Measurements from ENCODE around the gene AARS2. TPM values are rescaled to one million over a fixed set of nuclear protein-coding genes. Genes with fewer than 3 reads are reported as not detected.

AARS2 gene
- total RNA-seq, 1 experiment from 2014 or later: 6.1 TPM

DNA sequence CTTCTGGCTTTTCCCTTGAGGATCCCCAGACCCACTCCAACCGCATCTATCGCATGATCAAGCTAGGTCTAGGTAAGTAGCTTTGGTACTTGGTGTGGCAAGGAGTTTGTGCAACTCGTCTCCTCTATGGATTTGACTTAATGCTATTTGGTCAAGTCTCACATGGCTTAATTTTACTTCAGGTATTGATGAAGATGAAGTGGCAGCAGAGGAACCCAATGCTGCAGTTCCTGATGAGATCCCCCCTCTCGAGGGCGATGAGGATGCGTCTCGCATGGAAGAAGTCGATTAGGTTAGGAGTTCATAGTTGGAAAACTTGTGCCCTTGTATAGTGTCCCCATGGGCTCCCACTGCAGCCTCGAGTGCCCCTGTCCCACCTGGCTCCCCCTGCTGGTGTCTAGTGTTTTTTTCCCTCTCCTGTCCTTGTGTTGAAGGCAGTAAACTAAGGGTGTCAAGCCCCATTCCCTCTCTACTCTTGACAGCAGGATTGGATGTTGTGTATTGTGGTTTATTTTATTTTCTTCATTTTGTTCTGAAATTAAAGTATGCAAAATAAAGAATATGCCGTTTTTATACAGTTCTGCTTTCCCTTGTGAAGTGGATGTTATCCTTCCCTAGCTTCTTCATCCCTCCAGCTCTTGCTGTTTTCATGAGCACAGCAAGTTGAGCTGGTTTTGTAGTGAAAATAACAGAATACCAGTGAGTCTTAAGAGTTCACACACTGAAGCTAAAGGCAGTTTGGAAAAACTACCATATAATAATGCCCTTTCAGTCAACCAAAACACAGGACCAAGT lies 59.6 kb downstream of the AARS2 start:
- H4K20me1 ChIP-seq (ENCODE audit: insufficient read depth, low read depth, low read length): peaks cover 41% of the 10 kb centered on the region
- peaks cover 33% of the 10 kb centered on the region for H3K79me2 ChIP-seq (ENCODE audit: low read length)
- DNase-seq: peak; percentile 86

DNA sequence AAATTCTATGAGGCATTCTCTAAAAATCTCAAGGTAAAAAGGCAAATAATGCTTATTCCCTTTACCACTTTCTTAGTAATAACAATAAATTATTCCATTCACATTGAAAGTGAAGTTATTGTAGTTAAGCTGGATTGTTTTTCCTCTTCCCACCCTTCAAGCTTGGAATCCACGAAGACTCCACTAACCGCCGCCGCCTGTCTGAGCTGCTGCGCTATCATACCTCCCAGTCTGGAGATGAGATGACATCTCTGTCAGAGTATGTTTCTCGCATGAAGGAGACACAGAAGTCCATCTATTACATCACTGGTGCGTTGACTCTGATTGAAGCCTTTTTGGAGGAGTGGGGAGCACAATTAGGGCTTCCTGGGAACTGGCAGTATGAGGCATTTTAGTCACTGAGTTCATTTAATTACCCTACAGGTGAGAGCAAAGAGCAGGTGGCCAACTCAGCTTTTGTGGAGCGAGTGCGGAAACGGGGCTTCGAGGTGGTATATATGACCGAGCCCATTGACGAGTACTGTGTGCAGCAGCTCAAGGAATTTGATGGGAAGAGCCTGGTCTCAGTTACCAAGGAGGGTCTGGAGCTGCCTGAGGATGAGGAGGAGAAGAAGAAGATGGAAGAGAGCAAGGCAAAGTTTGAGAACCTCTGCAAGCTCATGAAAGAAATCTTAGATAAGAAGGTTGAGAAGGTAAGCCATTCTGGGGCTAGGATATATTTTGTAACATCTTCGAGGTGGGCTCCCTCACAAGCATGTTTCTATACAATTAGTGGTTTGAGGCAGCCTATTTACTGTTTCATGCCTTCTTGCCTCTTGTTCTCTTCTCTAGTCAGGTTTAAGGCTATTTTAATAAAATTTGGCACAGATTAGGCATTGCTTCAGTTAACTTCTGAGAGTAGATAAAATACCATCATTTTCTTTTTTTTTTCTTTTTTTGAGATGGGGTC lies 61.3 kb downstream of the AARS2 start:
- peaks cover 47% of the 10 kb centered on the region for H3K79me2 ChIP-seq (ENCODE audit: low read length)
- peaks cover 63% of the 10 kb centered on the region for H3K4me1 ChIP-seq (ENCODE audit: low read length)

More for the DNA sequence above, 59.6 kb downstream of the AARS2 start:
- peak overlapping the region; percentile 95 for H3K4me2 ChIP-seq (ENCODE audit: low read depth, low read length, poor library complexity, severe bottlenecking)
- peaks cover 69% of the 10 kb centered on the region for H3K4me1 ChIP-seq (ENCODE audit: low read length)
- H3K27ac ChIP-seq (ENCODE audit: low read length): no peak overlapping the region
- H3K9me2 ChIP-seq (replicated peaks; ENCODE audit: insufficient read depth, low read length): no peaks in the 10 kb centered on the region
- H3K9me3 ChIP-seq (ENCODE audit: low read length): no peaks in the 10 kb centered on the region
- H3K4me3 ChIP-seq (ENCODE audit: low read length): no peak overlapping the region
- 0 out of 2 replicates have a peak overlapping the region, but pooled peaks have one; percentile 35 for H3K9ac ChIP-seq (ENCODE audit: low read length)
- H2AFZ ChIP-seq (ENCODE audit: low read length): no peak overlapping the region
- peaks cover 60% of the 10 kb centered on the region for H3K36me3 ChIP-seq (ENCODE audit: insufficient read depth, low read length)
- no peaks in the 10 kb centered on the region for H3K27me3 ChIP-seq (ENCODE audit: low read length)

GRCh38 chr6:44250718-44251123 lies 62.4 kb downstream of the AARS2 start:
- H2AFZ ChIP-seq (ENCODE audit: low read length): no peak overlapping the region
- no peaks in the 10 kb centered on the region for H3K9me3 ChIP-seq (ENCODE audit: low read length)
- no peak overlapping the region for H3K4me3 ChIP-seq (ENCODE audit: low read length)
- peaks cover 59% of the 10 kb centered on the region for H3K4me1 ChIP-seq (ENCODE audit: low read length)
- no peak overlapping the region for H3K9ac ChIP-seq (ENCODE audit: low read length)
- H4K20me1 ChIP-seq (ENCODE audit: insufficient read depth, low read depth, low read length): peaks cover 54% of the 10 kb centered on the region
- no peak for DNase-seq
- peaks cover 42% of the 10 kb centered on the region for H3K79me2 ChIP-seq (ENCODE audit: low read length)
- H3K27me3 ChIP-seq (ENCODE audit: low read length): no peaks in the 10 kb centered on the region
- H3K9me2 ChIP-seq (replicated peaks; ENCODE audit: insufficient read depth, low read length): no peaks in the 10 kb centered on the region
- no peak overlapping the region for H3K4me2 ChIP-seq (ENCODE audit: low read depth, low read length, poor library complexity, severe bottlenecking)
- peaks cover 74% of the 10 kb centered on the region for H3K36me3 ChIP-seq (ENCODE audit: insufficient read depth, low read length)
- no peak overlapping the region for H3K27ac ChIP-seq (ENCODE audit: low read length)

More for the DNA sequence above, 61.3 kb downstream of the AARS2 start:
- peaks cover 56% of the 10 kb centered on the region for H4K20me1 ChIP-seq (ENCODE audit: insufficient read depth, low read depth, low read length)
- H2AFZ ChIP-seq (ENCODE audit: low read length): no peak overlapping the region
- H3K4me3 ChIP-seq (ENCODE audit: low read length): no peak overlapping the region
- no peaks in the 10 kb centered on the region for H3K9me3 ChIP-seq (ENCODE audit: low read length)
- H3K27ac ChIP-seq (ENCODE audit: low read length): no peak overlapping the region
- H3K9ac ChIP-seq (ENCODE audit: low read length): no peak overlapping the region
- DNase-seq: peak; percentile 51
- no peaks in the 10 kb centered on the region for H3K9me2 ChIP-seq (replicated peaks; ENCODE audit: insufficient read depth, low read length)
- H3K36me3 ChIP-seq (ENCODE audit: insufficient read depth, low read length): peaks cover 74% of the 10 kb centered on the region
- no peak overlapping the region for H3K4me2 ChIP-seq (ENCODE audit: low read depth, low read length, poor library complexity, severe bottlenecking)
- no peaks in the 10 kb centered on the region for H3K27me3 ChIP-seq (ENCODE audit: low read length)

GRCh38 chr6:44250067-44250717 lies 63.0 kb downstream of the AARS2 start:
- 0 out of 2 replicates have a peak overlapping the region, but pooled peaks have one; percentile 6 for H3K27ac ChIP-seq (ENCODE audit: low read length)
- H3K9me3 ChIP-seq (ENCODE audit: low read length): no peaks in the 10 kb centered on the region
- H3K27me3 ChIP-seq (ENCODE audit: low read length): no peaks in the 10 kb centered on the region
- no peak overlapping the region for H3K9ac ChIP-seq (ENCODE audit: low read length)
- peaks cover 59% of the 10 kb centered on the region for H3K4me1 ChIP-seq (ENCODE audit: low read length)
- no peak overlapping the region for H3K4me3 ChIP-seq (ENCODE audit: low read length)
- H2AFZ ChIP-seq (ENCODE audit: low read length): no peak overlapping the region
- DNase-seq: no peak
- H3K4me2 ChIP-seq (ENCODE audit: low read depth, low read length, poor library complexity, severe bottlenecking): no peak overlapping the region
- H3K9me2 ChIP-seq (replicated peaks; ENCODE audit: insufficient read depth, low read length): no peaks in the 10 kb centered on the region
- peaks cover 54% of the 10 kb centered on the region for H4K20me1 ChIP-seq (ENCODE audit: insufficient read depth, low read depth, low read length)
- peaks cover 73% of the 10 kb centered on the region for H3K36me3 ChIP-seq (ENCODE audit: insufficient read depth, low read length)
- H3K79me2 ChIP-seq (ENCODE audit: low read length): peaks cover 42% of the 10 kb centered on the region

Other genes with a start within 250 kb of the AARS2 start
- gene MRPL14, start 185.9 kb downstream of the AARS2 start, total RNA-seq (2014; rRNA removed; shearing (Covaris generic); ENCODE audit: low replicate concordance): 80.1 and 82.9 TPM in 2 replicates
- gene TMEM63B, start 185.8 kb downstream of the AARS2 start, total RNA-seq (2014; rRNA removed; shearing (Covaris generic); ENCODE audit: low replicate concordance): 4.5 and 9.1 TPM in 2 replicates
- gene CAPN11, start 154.5 kb downstream of the AARS2 start, total RNA-seq (2014; rRNA removed; shearing (Covaris generic); ENCODE audit: low replicate concordance): not detected in 2 replicates
- gene MYMX, start 96.4 kb downstream of the AARS2 start, total RNA-seq (2014; rRNA removed; shearing (Covaris generic); ENCODE audit: low replicate concordance): not detected in 2 replicates
- 26.9 and 29.3 TPM in 2 replicates for gene SLC29A1, start 89.8 kb downstream of the AARS2 start, total RNA-seq (2014; rRNA removed; shearing (Covaris generic); ENCODE audit: low replicate concordance)
- gene HSP90AB1, start 66.2 kb downstream of the AARS2 start, total RNA-seq (2014; rRNA removed; shearing (Covaris generic); ENCODE audit: low replicate concordance): 474 and 539 TPM in 2 replicates
- gene SLC35B2, start 55.8 kb downstream of the AARS2 start, total RNA-seq (2014; rRNA removed; shearing (Covaris generic); ENCODE audit: low replicate concordance): 30.0 and 49.9 TPM in 2 replicates
- gene NFKBIE, start 47.8 kb downstream of the AARS2 start, total RNA-seq (2014; rRNA removed; shearing (Covaris generic); ENCODE audit: low replicate concordance): 22.2 and 26.1 TPM in 2 replicates
- gene TMEM151B, start 42.9 kb downstream of the AARS2 start, total RNA-seq (2014; rRNA removed; shearing (Covaris generic); ENCODE audit: low replicate concordance): 0.04 and 0.18 TPM in 2 replicates
- gene SPATS1, start 29.3 kb upstream of the AARS2 start, total RNA-seq (2014; rRNA removed; shearing (Covaris generic); ENCODE audit: low replicate concordance): not detected in 2 replicates
- 15.3 and 19.1 TPM in 2 replicates for gene CDC5L, start 74.4 kb upstream of the AARS2 start, total RNA-seq (2014; rRNA removed; shearing (Covaris generic); ENCODE audit: low replicate concordance)